ENCODE measurements around the gene ME1. TPM values are rescaled to one million over a fixed set of nuclear protein-coding genes. Genes with fewer than 3 reads are reported as not detected.

ME1 gene
- total RNA-seq, 1 experiment from 2014 or later, result 7.8 TPM

DNA sequence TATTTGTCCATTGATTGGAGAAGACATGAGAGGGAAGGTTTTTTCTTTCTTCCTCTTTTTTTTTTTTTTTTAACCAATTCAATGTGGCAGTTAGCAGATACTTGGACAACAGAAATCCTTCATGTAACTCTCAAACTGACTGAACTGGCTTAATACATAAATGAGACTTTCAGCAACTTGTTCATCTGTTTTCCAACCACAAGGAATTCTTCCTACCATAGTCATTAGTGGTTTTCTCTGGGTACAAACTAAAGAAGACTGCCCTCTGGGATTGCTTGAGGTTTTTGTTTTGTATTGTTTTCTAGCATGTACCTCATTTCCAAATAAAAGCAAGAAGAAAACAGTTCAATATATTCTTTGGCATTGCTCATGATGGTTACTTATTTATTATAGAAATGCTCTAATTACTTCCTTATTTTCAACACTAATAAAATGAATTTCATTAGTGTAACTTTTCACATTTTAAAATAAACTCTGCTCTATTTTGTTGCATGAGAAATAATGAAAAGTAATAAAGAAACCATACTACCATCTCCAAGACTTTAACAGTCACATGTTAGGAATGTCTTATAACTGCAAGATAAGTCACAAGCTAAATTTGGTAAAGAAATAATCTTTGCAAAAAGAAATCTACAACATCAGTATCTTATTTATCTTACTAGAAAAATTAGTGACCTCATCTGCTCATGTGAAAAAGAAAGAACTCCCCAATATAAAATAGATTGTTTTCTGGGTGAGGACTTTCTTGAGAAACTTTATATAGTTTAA is 52.0 kb downstream of the ME1 start:
- H2BK5ac ChIP-seq (ENCODE audit: insufficient read length, low read length), result no peak overlapping the region
- no peak overlapping the region for H3K27ac ChIP-seq (ENCODE audit: insufficient read length, low read depth, low read length)
- no peak overlapping the region for H2AK5ac ChIP-seq (ENCODE audit: insufficient read length, low read length)
- H4K8ac ChIP-seq (replicated peaks; ENCODE audit: insufficient read length, low read depth, low read length), result no peak overlapping the region
- no peak overlapping the region for H2BK12ac ChIP-seq (ENCODE audit: insufficient read length, low read depth, low read length)
- H3K18ac ChIP-seq (ENCODE audit: insufficient read length, low read depth, low read length), result no peak overlapping the region
- no peaks in the 10 kb centered on the region for H3K23me2 ChIP-seq (ENCODE audit: insufficient read length, low read depth, low read length, poor library complexity, severe bottlenecking)
- no peak overlapping the region for H3K4ac ChIP-seq (ENCODE audit: low read depth, low read length)
- H2BK20ac ChIP-seq (ENCODE audit: low read depth, low read length, poor library complexity, severe bottlenecking), result no peak overlapping the region
- Mint-ChIP-seq H3K9me3 (no peaks in the 10 kb centered on the region), H3K4me1 (no peaks in the 10 kb centered on the region), H3K27me3 (ENCODE audit: low read depth) (no peaks in the 10 kb centered on the region), H3K27ac (no peak overlapping the region), H3K36me3 (ENCODE audit: insufficient read depth in 1 of 3, low read depth in 3 of 3) (no peaks in the 10 kb centered on the region), H3K4me3 (no peak overlapping the region)
- no peak overlapping the region for H4K91ac ChIP-seq (ENCODE audit: insufficient read length, low read depth, low read length)
- no peak for TF ChIP-seq CTCF (conservative IDR thresholded peaks at IDR 0.05)
- no peaks in the 10 kb centered on the region for H4K20me1 ChIP-seq (ENCODE audit: control insufficient read depth, insufficient read depth, insufficient read length)
- H4K5ac ChIP-seq (ENCODE audit: insufficient read length, low read depth, low read length), result no peak overlapping the region
- no peak overlapping the region for H3K23ac ChIP-seq (ENCODE audit: insufficient read length, low read depth, low read length)
- H3T11ph ChIP-seq (ENCODE audit: low read length), result no peak overlapping the region
- H3K14ac ChIP-seq (ENCODE audit: insufficient read depth, low read length), result no peak overlapping the region
- no peak overlapping the region for H3K4me2 ChIP-seq (ENCODE audit: insufficient read depth, insufficient read length, low read length)
- H2AFZ ChIP-seq (ENCODE audit: low read length), result no peak overlapping the region
- no peaks in the 10 kb centered on the region for H3K27me3 ChIP-seq (ENCODE audit: insufficient read depth, low read length)
- no peak overlapping the region for H2BK15ac ChIP-seq (ENCODE audit: low read depth, low read length)
- no peaks in the 10 kb centered on the region for H3K9me3 ChIP-seq (ENCODE audit: control insufficient read depth, low read depth, low read length)
- no peak overlapping the region for H2BK120ac ChIP-seq (ENCODE audit: low read depth, low read length, poor library complexity, severe bottlenecking)
- H3K79me1 ChIP-seq (ENCODE audit: insufficient read depth, low read depth, low read length, poor library complexity, severe bottlenecking), result no peaks in the 10 kb centered on the region
- no peak overlapping the region for H3K9ac ChIP-seq (ENCODE audit: extremely low read depth, insufficient read length, low read length)
- no peaks in the 10 kb centered on the region for H3K79me2 ChIP-seq (ENCODE audit: insufficient read depth, low read length)
- DNase-seq, result no peak
- no peaks in the 10 kb centered on the region for H3K4me1 ChIP-seq (ENCODE audit: insufficient read depth, low read length)
- H3K56ac ChIP-seq (ENCODE audit: insufficient read length, low read depth, low read length), result no peak overlapping the region
